DOHH2 (cell line): Measurements from ENCODE around the gene CACNB4.

Source experiments
- EZH2phosphoT487 ChIP-seq: fragments of 200-600 bp; sonication (generic); IDR thresholded peaks from 2 replicates; pipeline ENCODE4 v1.6.1; 2017; ENCODE audit warnings: borderline replicate concordance, mild to moderate bottlenecking, antibody characterized with exemption, low read length, moderate library complexity, mixed read lengths
- TF ChIP-seq, protein P1 (sequence below): fragments of 200-600 bp; sonication (generic); IDR thresholded peaks from one replicate; pipeline ENCODE4 v1.5.1; 2014; ENCODE audit warnings: antibody characterized with exemption, mild to moderate bottlenecking, low read depth, low read length; ENCODE audit not compliant: poor library complexity, severe bottlenecking

DNA sequence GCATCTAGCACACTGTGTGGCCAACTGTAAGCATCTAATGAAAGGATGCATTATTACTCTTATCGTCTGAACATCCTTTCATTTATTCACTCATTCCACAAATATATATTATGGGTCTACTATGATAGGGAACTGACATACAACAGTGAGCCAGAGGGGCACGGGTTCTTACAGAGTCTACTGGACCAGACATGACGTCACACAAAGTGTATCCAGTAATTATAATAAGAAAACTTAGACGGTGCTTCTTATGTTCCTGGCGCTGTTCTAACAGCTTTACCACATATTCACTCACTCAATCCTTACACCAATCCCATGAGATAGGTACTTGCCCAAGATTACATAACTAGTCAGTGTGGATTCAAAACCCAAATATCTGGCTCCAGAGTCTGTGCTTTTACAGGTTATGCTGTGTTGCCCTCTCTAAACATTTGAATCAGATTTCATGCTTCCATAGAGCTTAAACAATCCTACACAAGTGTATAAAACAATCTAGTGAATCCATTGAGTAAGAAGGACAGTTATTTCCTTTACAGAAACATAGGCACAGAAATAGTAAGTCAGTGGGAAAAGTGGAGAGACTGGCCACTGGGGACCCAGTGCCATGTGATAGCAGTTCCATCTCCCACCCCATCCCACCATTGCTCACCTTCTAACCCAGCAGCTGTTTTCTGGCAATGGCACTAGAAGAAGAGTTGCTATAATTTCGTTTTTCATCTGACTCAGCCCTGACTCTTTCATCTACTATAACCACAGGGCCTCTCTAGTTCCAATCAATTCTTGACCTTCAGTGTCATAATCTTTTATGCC lies 246.4 kb downstream of the CACNB4 start:
- TF ChIP-seq, protein P1, sequence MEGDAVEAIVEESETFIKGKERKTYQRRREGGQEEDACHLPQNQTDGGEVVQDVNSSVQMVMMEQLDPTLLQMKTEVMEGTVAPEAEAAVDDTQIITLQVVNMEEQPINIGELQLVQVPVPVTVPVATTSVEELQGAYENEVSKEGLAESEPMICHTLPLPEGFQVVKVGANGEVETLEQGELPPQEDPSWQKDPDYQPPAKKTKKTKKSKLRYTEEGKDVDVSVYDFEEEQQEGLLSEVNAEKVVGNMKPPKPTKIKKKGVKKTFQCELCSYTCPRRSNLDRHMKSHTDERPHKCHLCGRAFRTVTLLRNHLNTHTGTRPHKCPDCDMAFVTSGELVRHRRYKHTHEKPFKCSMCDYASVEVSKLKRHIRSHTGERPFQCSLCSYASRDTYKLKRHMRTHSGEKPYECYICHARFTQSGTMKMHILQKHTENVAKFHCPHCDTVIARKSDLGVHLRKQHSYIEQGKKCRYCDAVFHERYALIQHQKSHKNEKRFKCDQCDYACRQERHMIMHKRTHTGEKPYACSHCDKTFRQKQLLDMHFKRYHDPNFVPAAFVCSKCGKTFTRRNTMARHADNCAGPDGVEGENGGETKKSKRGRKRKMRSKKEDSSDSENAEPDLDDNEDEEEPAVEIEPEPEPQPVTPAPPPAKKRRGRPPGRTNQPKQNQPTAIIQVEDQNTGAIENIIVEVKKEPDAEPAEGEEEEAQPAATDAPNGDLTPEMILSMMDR = no peak
- no peak for TF ChIP-seq EZH2phosphoT487
